Measurements from ENCODE around the gene NOL12. TPM values are rescaled to one million over a fixed set of nuclear protein-coding genes. Genes with fewer than 3 reads are reported as not detected.
A peak's percentile ranks its signal among the peaks of the same experiment; 100 is the strongest.

The NOL12 gene
- total RNA-seq, 1 donor from 2014 or later, result 23.9 TPM

DNA sequence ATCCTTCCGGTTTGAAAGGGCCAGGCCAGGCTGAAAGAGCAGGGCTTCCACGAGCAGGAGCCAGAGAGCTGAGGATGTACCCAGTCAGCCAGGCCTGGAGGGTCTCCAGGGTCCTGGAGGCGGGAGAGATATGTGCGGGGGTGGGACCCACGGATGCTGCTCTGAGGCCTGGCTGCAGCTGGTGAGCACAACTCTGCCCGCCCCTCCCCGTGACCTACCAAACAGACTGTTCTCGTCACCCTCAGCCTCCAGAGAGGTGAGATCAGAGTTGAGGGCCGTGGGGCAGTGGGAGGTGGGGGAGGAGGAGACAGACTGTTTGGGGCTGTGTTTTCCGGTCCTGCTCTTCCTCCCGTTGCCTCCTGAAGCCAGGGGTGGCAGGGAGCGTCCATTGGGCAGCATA is 52.9 kb downstream of the NOL12 start:
- Mint-ChIP-seq H3K9me3 (peaks cover 5% of the 10 kb centered on the region), H3K4me3 (no peak overlapping the region), H3K27ac (no peak overlapping the region), H3K27me3 (peaks cover 4% of the 10 kb centered on the region), H3K4me1 (ENCODE audit: unreplicated experiment) (peaks cover 23% of the 10 kb centered on the region), H3K36me3 (peaks cover 8% of the 10 kb centered on the region)
- TF ChIP-seq CTCF (conservative IDR thresholded peaks at IDR 0.05), result no peak
- DNase-seq (ENCODE audit: extremely low spot score, unreplicated experiment), result no peak

GRCh38 chr22:37739611-37740049 is 53.5 kb downstream of the NOL12 start:
- Mint-ChIP-seq H3K27me3 (peaks cover 4% of the 10 kb centered on the region), H3K9me3 (peaks cover 5% of the 10 kb centered on the region), H3K36me3 (peaks cover 8% of the 10 kb centered on the region), H3K27ac (no peak overlapping the region), H3K4me3 (no peak overlapping the region), H3K4me1 (ENCODE audit: unreplicated experiment) (peaks cover 28% of the 10 kb centered on the region)
- TF ChIP-seq CTCF (conservative IDR thresholded peaks at IDR 0.05), result no peak
- DNase-seq (ENCODE audit: extremely low spot score, unreplicated experiment), result no peak

GRCh38 chr22:37740455-37741311 is 54.5 kb downstream of the NOL12 start:
- Mint-ChIP-seq H3K4me3 (peak overlapping the region; percentile 52), H3K4me1 (ENCODE audit: unreplicated experiment) (peaks cover 35% of the 10 kb centered on the region), H3K27ac (peak overlapping the region; percentile 62), H3K36me3 (peaks cover 8% of the 10 kb centered on the region), H3K9me3 (peaks cover 5% of the 10 kb centered on the region), H3K27me3 (peaks cover 4% of the 10 kb centered on the region)
- DNase-seq (ENCODE audit: extremely low spot score, unreplicated experiment), result no peak
- TF ChIP-seq CTCF (conservative IDR thresholded peaks at IDR 0.05), result no peak

- peak; percentile 87 for DNase-seq (ENCODE audit: extremely low spot score, unreplicated experiment)
- Mint-ChIP-seq H3K4me1 (ENCODE audit: unreplicated experiment) (peaks cover 35% of the 10 kb centered on the region), H3K9me3 (peaks cover 5% of the 10 kb centered on the region), H3K36me3 (peaks cover 8% of the 10 kb centered on the region), H3K4me3 (peak overlapping the region; percentile 31), H3K27me3 (peaks cover 4% of the 10 kb centered on the region), H3K27ac (peak overlapping the region; percentile 62)
- TF ChIP-seq CTCF (conservative IDR thresholded peaks at IDR 0.05), result no peak
Measured at GRCh38 chr22:37741312-37741795, 55.2 kb downstream of the NOL12 start.

- H3K27me3 Mint-ChIP-seq, result peaks cover 4% of the 10 kb centered on the region
- H3K4me1 Mint-ChIP-seq (ENCODE audit: unreplicated experiment), result peaks cover 35% of the 10 kb centered on the region
- DNase-seq (ENCODE audit: extremely low spot score, unreplicated experiment), result no peak
- H3K27ac Mint-ChIP-seq, result peak overlapping the region; percentile 41
- no peak overlapping the region for H3K4me3 Mint-ChIP-seq
- peaks cover 5% of the 10 kb centered on the region for H3K9me3 Mint-ChIP-seq
- TF ChIP-seq CTCF (conservative IDR thresholded peaks at IDR 0.05), result no peak
- peaks cover 8% of the 10 kb centered on the region for H3K36me3 Mint-ChIP-seq
Measured at GRCh38 chr22:37742376-37743171, 56.4 kb downstream of the NOL12 start.

Other genes starting within 250 kb of the NOL12 start
- 0.76 and 0.82 TPM in 2 replicates for gene MFNG, start 200.0 kb upstream of the NOL12 start, total RNA-seq (ENCODE audit: low replicate concordance)
- gene CARD10, start 166.9 kb upstream of the NOL12 start, total RNA-seq (ENCODE audit: low replicate concordance), result 9.9 and 14.8 TPM in 2 replicates
- gene CDC42EP1, start 125.9 kb upstream of the NOL12 start, total RNA-seq (ENCODE audit: low replicate concordance), result 20.5 and 30.4 TPM in 2 replicates
- 2.6 and 8.7 TPM in 2 replicates for gene LGALS2, start 106.3 kb upstream of the NOL12 start, total RNA-seq (ENCODE audit: low replicate concordance)
- 71.8 and 80.2 TPM in 2 replicates for gene GGA1, start 77.5 kb upstream of the NOL12 start, total RNA-seq (ENCODE audit: low replicate concordance)
- 30.0 and 31.1 TPM in 2 replicates for gene SH3BP1, start 46.7 kb upstream of the NOL12 start, total RNA-seq (ENCODE audit: low replicate concordance)
- gene PDXP, start 27.6 kb upstream of the NOL12 start, total RNA-seq (ENCODE audit: low replicate concordance), result 15.6 and 30.2 TPM in 2 replicates
- 1.8 and 235 TPM in 2 replicates for gene LGALS1, start 10.7 kb upstream of the NOL12 start, total RNA-seq (ENCODE audit: low replicate concordance)
- 42.9 and 47.0 TPM in 2 replicates for gene TRIOBP, start 10.7 kb downstream of the NOL12 start, total RNA-seq (ENCODE audit: low replicate concordance)
- 22.3 and 27.4 TPM in 2 replicates for gene GCAT, start 121.6 kb downstream of the NOL12 start, total RNA-seq (ENCODE audit: low replicate concordance)
- gene GALR3, start 137.0 kb downstream of the NOL12 start, total RNA-seq (ENCODE audit: low replicate concordance), result 0.34 TPM in 1 of 2 replicates, not detected in the other
- gene ANKRD54, start 158.0 kb downstream of the NOL12 start, total RNA-seq (ENCODE audit: low replicate concordance), result 24.2 and 29.4 TPM in 2 replicates
- gene EIF3L, start 163.1 kb downstream of the NOL12 start, total RNA-seq (ENCODE audit: low replicate concordance), result 578 and 740 TPM in 2 replicates
- 56.5 and 107 TPM in 2 replicates for gene MICALL1, start 220.0 kb downstream of the NOL12 start, total RNA-seq (ENCODE audit: low replicate concordance)

Data from type B pancreatic cell (in vitro differentiated cells).